HG03460 (cell line): Measurements from ENCODE around the gene NAP1L1.

Source experiments
- ATAC-seq: cut with Tn5 transposase; IDR thresholded peaks from one replicate; pipeline ENCODE4 v1.9.1; 2021; ENCODE audit not compliant: unreplicated experiment

The NAP1L1 gene

GRCh38 chr12:76084863-76085519, 506 bp upstream of the NAP1L1 start:
- peak; percentile 50 for ATAC-seq

- ATAC-seq = no peak
Observed at GRCh38 chr12:76083246-76083903, 1.1 kb downstream of the NAP1L1 start.

GRCh38 chr12:76081909-76082308, 2.6 kb downstream of the NAP1L1 start:
- no peak for ATAC-seq

- ATAC-seq = no peak
Observed at GRCh38 chr12:76080729-76081415, 3.6 kb downstream of the NAP1L1 start.

- no peak for ATAC-seq
Observed at GRCh38 chr12:76080017-76080728, 4.3 kb downstream of the NAP1L1 start.

- ATAC-seq = no peak
Observed at GRCh38 chr12:76078748-76079147, 5.7 kb downstream of the NAP1L1 start.

- ATAC-seq = no peak
Observed at GRCh38 chr12:76075448-76075847, 9.0 kb downstream of the NAP1L1 start.

GRCh38 chr12:76074701-76075336, 9.7 kb downstream of the NAP1L1 start:
- ATAC-seq = peak; percentile 49

GRCh38 chr12:76073561-76073960, 10.9 kb downstream of the NAP1L1 start:
- ATAC-seq = no peak

- ATAC-seq = no peak
Observed at GRCh38 chr12:76072568-76072967, 11.9 kb downstream of the NAP1L1 start.

- no peak for ATAC-seq
Observed at GRCh38 chr12:76069339-76069738, 15.1 kb downstream of the NAP1L1 start.

GRCh38 chr12:76065917-76066316, 18.6 kb downstream of the NAP1L1 start:
- no peak for ATAC-seq

GRCh38 chr12:76064904-76065303, 19.6 kb downstream of the NAP1L1 start:
- no peak for ATAC-seq

GRCh38 chr12:76060111-76060510, 24.4 kb downstream of the NAP1L1 start:
- no peak for ATAC-seq

GRCh38 chr12:76057326-76057725, 27.2 kb downstream of the NAP1L1 start:
- no peak for ATAC-seq

GRCh38 chr12:76055393-76055792, 29.1 kb downstream of the NAP1L1 start:
- no peak for ATAC-seq

GRCh38 chr12:76049575-76050251, 34.8 kb downstream of the NAP1L1 start:
- no peak for ATAC-seq

- no peak for ATAC-seq
Observed at GRCh38 chr12:76047742-76048141, 36.7 kb downstream of the NAP1L1 start.

GRCh38 chr12:76047060-76047459, 37.4 kb downstream of the NAP1L1 start:
- ATAC-seq = no peak

- no peak for ATAC-seq
Observed at GRCh38 chr12:76043377-76043776, 41.1 kb downstream of the NAP1L1 start.

GRCh38 chr12:76042147-76042546, 42.3 kb downstream of the NAP1L1 start:
- ATAC-seq = no peak
